Neuronal stem cell (in vitro differentiated cells): ENCODE measurements around the gene SHROOM4. TPM values are rescaled to one million over a fixed set of nuclear protein-coding genes. Genes with fewer than 3 reads are reported as not detected.

Experiments
- DNase-seq: peaks from one replicate; pipeline ENCODE4 v3.0.0-alpha.2; 2013; ENCODE audit warnings: low spot score
- H2AFZ ChIP-seq: one replicate; pipeline ENCODE4 v1.6.1; 2013; ENCODE audit warnings: mild to moderate bottlenecking, low read length, inconsistent platforms
- H2AK5ac ChIP-seq: 2 replicates; pipeline ENCODE4 v1.6.1; 2013; ENCODE audit warnings: low read depth, mild to moderate bottlenecking, inconsistent platforms, low read length, moderate library complexity, mixed read lengths
- H2BK120ac ChIP-seq: 2 replicates; pipeline ENCODE4 v1.6.1; 2013; ENCODE audit warnings: low read depth, mild to moderate bottlenecking, inconsistent platforms, low read length, moderate library complexity, mixed read lengths
- H2BK12ac ChIP-seq: one replicate; pipeline ENCODE4 v1.6.1; 2013; ENCODE audit warnings: low read length, inconsistent platforms
- H2BK15ac ChIP-seq: 2 replicates; pipeline ENCODE4 v1.6.1; 2013; ENCODE audit warnings: mild to moderate bottlenecking, low read length, inconsistent platforms, mixed read lengths
- H2BK5ac ChIP-seq: one replicate; pipeline ENCODE4 v1.6.1; 2013; ENCODE audit warnings: inconsistent platforms, mild to moderate bottlenecking, low read length, moderate library complexity
- H3K14ac ChIP-seq: one replicate; pipeline ENCODE4 v1.6.1; 2013; ENCODE audit warnings: low read length, inconsistent platforms
- H3K18ac ChIP-seq: 2 replicates; pipeline ENCODE4 v1.6.1; 2013; ENCODE audit warnings: low read length, inconsistent platforms
- H3K23ac ChIP-seq: 2 replicates; pipeline ENCODE4 v1.6.1; 2013; ENCODE audit warnings: low read depth, mild to moderate bottlenecking, mixed read lengths, low read length, inconsistent platforms; ENCODE audit not compliant: poor library complexity
- H3K27ac ChIP-seq: replicated peaks from 3 replicates; pipeline ENCODE4 v1.5.1; 2013; ENCODE audit warnings: low read length, inconsistent platforms
- H3K27me3 ChIP-seq, 3 experiments: 2 replicates each; pipeline ENCODE4 v1.6.1; 2013; ENCODE audit warnings: low read length in 3 of 3, mild to moderate bottlenecking in 2 of 3, inconsistent platforms in 1 of 3, low read depth in 1 of 3, mixed read lengths in 1 of 3, moderate library complexity in 1 of 3; ENCODE audit not compliant: control insufficient read depth in 3 of 3, insufficient read depth in 3 of 3
- H3K36me3 ChIP-seq, 2 donors: replicated peaks in 1 of 2; 2 replicates each; pipeline ENCODE4 v1.6.1; 2013; ENCODE audit warnings: low read length in 2 of 2; ENCODE audit not compliant: control insufficient read depth in 2 of 2, insufficient read depth in 2 of 2
- H3K4ac ChIP-seq: 2 replicates; pipeline ENCODE4 v1.6.1; 2013; ENCODE audit warnings: inconsistent platforms, mild to moderate bottlenecking, low read length, moderate library complexity
- H3K4me1 ChIP-seq, 2 donors: 1 replicate in 1 of 2; 2 replicates in 1 of 2; pipeline ENCODE4 v1.6.1; 2013; ENCODE audit warnings: low read length in 2 of 2, low read depth in 1 of 2; ENCODE audit not compliant: control insufficient read depth in 2 of 2, insufficient read depth in 1 of 2
- H3K4me2 ChIP-seq: one replicate; pipeline ENCODE4 v1.6.1; 2013; ENCODE audit warnings: mild to moderate bottlenecking, low read length, inconsistent platforms; ENCODE audit not compliant: insufficient read depth, poor library complexity, severe bottlenecking
- H3K4me3 ChIP-seq, 2 donors: 2 replicates each; pipeline ENCODE4 v1.5.1; 2013; ENCODE audit warnings: low read length in 2 of 2, mild to moderate bottlenecking in 2 of 2, inconsistent platforms in 1 of 2, moderate library complexity in 1 of 2
- H3K79me1 ChIP-seq: one replicate; pipeline ENCODE4 v1.6.1; 2013; ENCODE audit warnings: low read depth, mild to moderate bottlenecking, inconsistent platforms, low read length, moderate library complexity
- H3K9ac ChIP-seq: one replicate; pipeline ENCODE4 v1.6.1; 2013; ENCODE audit warnings: mild to moderate bottlenecking, low read depth, low read length, inconsistent platforms; ENCODE audit not compliant: poor library complexity
- H3K9me3 ChIP-seq, 2 donors: replicated peaks in 1 of 2; 2 replicates each; pipeline versions ENCODE3 to v1.6.1; 2013; ENCODE audit warnings: low read length in 2 of 2, mild to moderate bottlenecking in 2 of 2, inconsistent platforms in 1 of 2, low read depth in 1 of 2, mixed read lengths in 1 of 2, moderate library complexity in 1 of 2; ENCODE audit not compliant: control insufficient read depth in 2 of 2, insufficient read depth in 1 of 2
- H4K8ac ChIP-seq: one replicate; pipeline ENCODE4 v1.6.1; 2013; ENCODE audit warnings: low read depth, mild to moderate bottlenecking, inconsistent platforms, low read length, moderate library complexity
- H4K91ac ChIP-seq: one replicate; pipeline ENCODE4 v1.6.1; 2013; ENCODE audit warnings: low read length, low read depth, mild to moderate bottlenecking, inconsistent platforms; ENCODE audit not compliant: poor library complexity
- WGBS, 2 donors: extraction: QIAGEN DNeasy Blood & Tissue Kit; methylation state at CpG; one replicate each; pipeline ENCODE4 v1.1.7; 2013; ENCODE audit warnings: missing lambda C conversion rate in 2 of 2, mixed read lengths in 1 of 2; ENCODE audit not compliant: insufficient read length in 2 of 2, insufficient replicate concordance in 1 of 2; ENCODE audit errors: extremely low coverage in 2 of 2; 5-methylcytosine and 5-hydroxymethylcytosine counted together
- small RNA-seq: library from polyadenylated mRNA; stranded (forward); fragments of <200 nt; extraction: miRNeasy Mini kit (QIAGEN cat#:217004); gene quantifications from one replicate; pipeline ENCODE3, GENCODE V24; 2013; ENCODE audit not compliant: insufficient read depth

Gene SHROOM4

DNA sequence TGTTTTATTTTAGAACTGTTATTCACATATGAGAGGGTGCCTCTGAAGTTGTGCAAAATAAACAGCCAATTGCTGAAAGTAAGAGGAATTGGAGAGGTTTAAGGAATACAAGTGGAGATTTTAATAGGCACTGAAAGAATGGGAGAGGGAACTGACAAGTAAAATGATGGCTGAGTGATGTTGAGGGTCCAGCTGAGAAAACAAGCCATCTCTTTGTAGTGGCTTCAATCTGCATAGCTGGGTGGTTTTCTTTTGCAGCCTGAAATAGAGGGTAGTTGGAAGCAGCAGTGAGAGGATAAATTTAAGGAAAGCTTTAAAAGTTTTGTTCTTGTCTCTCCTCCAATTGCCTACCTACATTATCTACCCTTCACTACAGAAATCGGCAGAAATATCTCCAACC is 236.7 kb downstream of the SHROOM4 start:
- WGBS, 2 donors, result no CpG with 5 or more reads among the region's 1 CpG
- H3K18ac ChIP-seq, result no peak overlapping the region
- no peak overlapping the region for H4K91ac ChIP-seq
- no peak overlapping the region for H2BK12ac ChIP-seq
- H3K14ac ChIP-seq, result no peak overlapping the region
- no peak overlapping the region for H3K4me3 ChIP-seq
- H3K9me3 ChIP-seq, result no peaks in the 10 kb centered on the region
- H3K9ac ChIP-seq, result no peak overlapping the region
- no peak overlapping the region for H4K8ac ChIP-seq
- H2AFZ ChIP-seq, result no peak overlapping the region
- no peak overlapping the region for H3K23ac ChIP-seq
- H3K4me2 ChIP-seq, result no peak overlapping the region
- no peaks in the 10 kb centered on the region for H3K36me3 ChIP-seq
- H2BK15ac ChIP-seq, result no peak overlapping the region
- no peaks in the 10 kb centered on the region for H3K27me3 ChIP-seq
- H2AK5ac ChIP-seq, result no peak overlapping the region
- H3K79me1 ChIP-seq, result no peaks in the 10 kb centered on the region
- no peak overlapping the region for H2BK5ac ChIP-seq
- H3K4ac ChIP-seq, result no peak overlapping the region
- H3K4me1 ChIP-seq, result no peaks in the 10 kb centered on the region
- H3K27ac ChIP-seq, result no peak overlapping the region
- no peak overlapping the region for H2BK120ac ChIP-seq
- no peak for DNase-seq

DNA sequence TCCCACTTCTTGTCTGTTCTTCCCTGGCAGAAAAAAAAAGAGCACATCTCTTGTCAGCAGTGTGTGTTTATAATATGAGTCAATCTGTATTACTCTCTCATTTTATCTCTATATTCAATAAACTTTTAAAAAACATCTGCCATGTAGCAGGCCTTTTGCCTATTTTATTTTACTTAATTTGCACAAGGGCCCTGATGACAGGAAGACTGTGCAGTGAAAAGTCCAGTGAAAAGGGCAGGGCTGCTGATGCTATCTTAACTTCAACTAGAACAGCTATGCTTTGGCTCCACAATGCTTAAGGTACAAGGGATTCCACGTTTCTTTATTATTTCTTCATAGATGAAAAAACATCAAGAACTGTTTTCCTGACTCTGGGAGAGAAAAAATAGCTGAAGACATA is 246.4 kb downstream of the SHROOM4 start:
- Histone ChIP-seq H3K9me3 (no peaks in the 10 kb centered on the region), H3K27me3 (no peaks in the 10 kb centered on the region), H4K8ac (no peak overlapping the region), H3K27ac (no peak overlapping the region), H3K79me1 (no peaks in the 10 kb centered on the region), H3K23ac (no peak overlapping the region), H4K91ac (no peak overlapping the region), H2BK120ac (no peak overlapping the region), H2BK15ac (no peak overlapping the region), H2BK12ac (no peak overlapping the region), H3K4me3 (no peak overlapping the region), H2BK5ac (no peak overlapping the region), H3K4ac (no peak overlapping the region), H3K4me1 (peaks cover 0 to 2% of the 10 kb centered on the region in 2 donors), H3K18ac (no peak overlapping the region), H3K9ac (no peak overlapping the region), H3K4me2 (no peak overlapping the region), H2AFZ (no peak overlapping the region), H3K14ac (no peak overlapping the region), H2AK5ac (no peak overlapping the region), H3K36me3 (no peaks in the 10 kb centered on the region)
- DNase-seq, result no peak
- WGBS, 2 donors, result no CpG with 5 or more reads among the region's 1 CpG

DNA sequence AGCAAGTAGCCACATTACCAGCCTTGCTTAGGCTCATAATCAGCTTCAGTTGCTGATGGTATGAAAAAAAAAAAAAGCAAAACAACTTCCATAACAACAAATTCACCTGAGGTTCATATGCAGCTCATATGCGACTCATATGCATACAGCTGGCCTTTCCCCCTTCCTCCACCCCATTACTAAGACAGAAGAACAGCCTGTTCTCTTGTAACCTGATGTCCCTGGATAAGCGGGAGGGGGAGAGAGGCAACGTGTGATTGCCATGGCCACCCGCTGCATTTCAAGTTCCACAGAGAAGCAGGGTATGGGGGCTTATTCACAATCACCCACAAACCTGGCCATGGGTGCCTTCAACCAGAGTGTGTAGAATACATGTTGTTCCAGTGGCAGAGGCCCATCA is 248.3 kb downstream of the SHROOM4 start:
- no CpG with 5 or more reads among the region's 4 CpGs for WGBS, 2 donors
- Histone ChIP-seq H3K36me3 (no peaks in the 10 kb centered on the region), H2AFZ (no peak overlapping the region), H3K4me1 (peaks cover 0 to 2% of the 10 kb centered on the region in 2 donors), H3K18ac (no peak overlapping the region), H2BK120ac (no peak overlapping the region), H3K9me3 (no peaks in the 10 kb centered on the region), H3K4me2 (no peak overlapping the region), H3K4me3 (no peak overlapping the region), H4K91ac (no peak overlapping the region), H2BK15ac (no peak overlapping the region), H3K79me1 (no peaks in the 10 kb centered on the region), H2AK5ac (no peak overlapping the region), H3K9ac (no peak overlapping the region), H3K4ac (no peak overlapping the region), H2BK5ac (no peak overlapping the region), H4K8ac (no peak overlapping the region), H3K27me3 (no peaks in the 10 kb centered on the region), H3K14ac (no peak overlapping the region), H3K23ac (no peak overlapping the region), H2BK12ac (no peak overlapping the region), H3K27ac (no peak overlapping the region)
- no peak for DNase-seq

Small RNA genes lying within 50 kb of the gene (small RNA-seq; reads per million reads assigned to genes)
- not detected for gene RNU6-935P
